Measurements from ENCODE around the gene CHRM4.
A peak's percentile ranks its signal among the peaks of the same experiment; 100 is the strongest.

The CHRM4 gene

GRCh38 chr11:46366661-46367161 is 24.9 kb downstream of the CHRM4 start:
- DNase-seq: no peak
- H2BK12ac ChIP-seq (ENCODE audit: low read length in 2 of 2): peak overlapping the region in 1 of 2 experiments; percentile 56
- H2BK15ac ChIP-seq (ENCODE audit: low read depth, poor library complexity, severe bottlenecking): no peak overlapping the region
- H3K9ac ChIP-seq (ENCODE audit: low read length): no peak overlapping the region
- peak overlapping the region in 1 of 2 experiments; percentile 51 for H3K23ac ChIP-seq (ENCODE audit: low read length in 2 of 2)
- H3K4me3 ChIP-seq (ENCODE audit: insufficient read depth in 1 of 2, low read depth in 1 of 2, low read length in 2 of 2): no peak overlapping the region
- H3K4me2 ChIP-seq (ENCODE audit: low read length, poor library complexity, severe bottlenecking): no peak overlapping the region
- H2BK5ac ChIP-seq (ENCODE audit: low read depth, low read length, poor library complexity, severe bottlenecking): no peak overlapping the region
- 97% methylated on average over 31 of the region's 31 CpGs for WGBS
- no peaks in the 10 kb centered on the region for H3K27me3 ChIP-seq (ENCODE audit: control insufficient read depth in 1 of 2, insufficient read depth in 1 of 2, low read length in 2 of 2)
- H3K4me1 ChIP-seq (ENCODE audit: control insufficient read depth, insufficient read depth, low read depth, low read length): peaks cover 69% of the 10 kb centered on the region
- no peak overlapping the region for H2AFZ ChIP-seq (ENCODE audit: low read depth, low read length)
- H4K91ac ChIP-seq (ENCODE audit: low read length): peak overlapping the region; percentile 25
- no peaks in the 10 kb centered on the region for H3K9me3 ChIP-seq (ENCODE audit: control insufficient read depth, low read length)
- H3K79me1 ChIP-seq (replicated peaks; ENCODE audit: low read length, poor library complexity, severe bottlenecking): peaks cover 35% of the 10 kb centered on the region
- H2BK120ac ChIP-seq (ENCODE audit: low read depth, low read length): no peak overlapping the region
- no peak overlapping the region for H4K8ac ChIP-seq (ENCODE audit: low read length)
- peak overlapping the region in 1 of 2 experiments; percentile 61 for H3K18ac ChIP-seq (ENCODE audit: low read depth in 1 of 2, low read length in 2 of 2)
- H3K36me3 ChIP-seq (ENCODE audit: control insufficient read depth in 1 of 2, insufficient read depth in 2 of 2, low read depth in 1 of 2, low read length in 2 of 2): peaks cover 23 to 57% of the 10 kb centered on the region in 2 experiments
- H3K27ac ChIP-seq (ENCODE audit: low read length, poor library complexity, severe bottlenecking): no peak overlapping the region
- H3K4ac ChIP-seq (ENCODE audit: low read depth in 1 of 2, low read length in 2 of 2): peak overlapping the region in 1 of 2 experiments; percentile 16
- no peak overlapping the region for H3K14ac ChIP-seq (ENCODE audit: low read length in 2 of 2)
- H2AK5ac ChIP-seq (ENCODE audit: low read length, severe bottlenecking): no peak overlapping the region

GRCh38 chr11:46366260-46366659 is 25.3 kb downstream of the CHRM4 start:
- no peak overlapping the region for H3K27ac ChIP-seq (ENCODE audit: low read length, poor library complexity, severe bottlenecking)
- H3K9me3 ChIP-seq (ENCODE audit: control insufficient read depth, low read length): no peaks in the 10 kb centered on the region
- no peak overlapping the region for H3K4me2 ChIP-seq (ENCODE audit: low read length, poor library complexity, severe bottlenecking)
- H3K79me1 ChIP-seq (replicated peaks; ENCODE audit: low read length, poor library complexity, severe bottlenecking): peaks cover 33% of the 10 kb centered on the region
- no peaks in the 10 kb centered on the region for H3K27me3 ChIP-seq (ENCODE audit: control insufficient read depth in 1 of 2, insufficient read depth in 1 of 2, low read length in 2 of 2)
- peaks cover 18 to 52% of the 10 kb centered on the region in 2 experiments for H3K36me3 ChIP-seq (ENCODE audit: control insufficient read depth in 1 of 2, insufficient read depth in 2 of 2, low read depth in 1 of 2, low read length in 2 of 2)
- H2AK5ac ChIP-seq (ENCODE audit: low read length, severe bottlenecking): no peak overlapping the region
- no peak overlapping the region for H2BK120ac ChIP-seq (ENCODE audit: low read depth, low read length)
- no peak overlapping the region for H3K23ac ChIP-seq (ENCODE audit: low read length in 2 of 2)
- DNase-seq: no peak
- H3K9ac ChIP-seq (ENCODE audit: low read length): no peak overlapping the region
- H3K14ac ChIP-seq (ENCODE audit: low read length in 2 of 2): no peak overlapping the region
- H2BK15ac ChIP-seq (ENCODE audit: low read depth, poor library complexity, severe bottlenecking): no peak overlapping the region
- no peak overlapping the region for H2BK12ac ChIP-seq (ENCODE audit: low read length in 2 of 2)
- no peak overlapping the region for H3K18ac ChIP-seq (ENCODE audit: low read depth in 1 of 2, low read length in 2 of 2)
- no peak overlapping the region for H2AFZ ChIP-seq (ENCODE audit: low read depth, low read length)
- no peak overlapping the region for H2BK5ac ChIP-seq (ENCODE audit: low read depth, low read length, poor library complexity, severe bottlenecking)
- WGBS: 94% methylated on average over 21 of the region's 22 CpGs
- peaks cover 74% of the 10 kb centered on the region for H3K4me1 ChIP-seq (ENCODE audit: control insufficient read depth, insufficient read depth, low read depth, low read length)
- no peak overlapping the region for H3K4me3 ChIP-seq (ENCODE audit: insufficient read depth in 1 of 2, low read depth in 1 of 2, low read length in 2 of 2)
- H4K91ac ChIP-seq (ENCODE audit: low read length): no peak overlapping the region
- no peak overlapping the region for H3K4ac ChIP-seq (ENCODE audit: low read depth in 1 of 2, low read length in 2 of 2)
- no peak overlapping the region for H4K8ac ChIP-seq (ENCODE audit: low read length)

GRCh38 chr11:46364791-46365190 is 26.8 kb downstream of the CHRM4 start:
- no peak overlapping the region for H3K4me2 ChIP-seq (ENCODE audit: low read length, poor library complexity, severe bottlenecking)
- no peaks in the 10 kb centered on the region for H3K9me3 ChIP-seq (ENCODE audit: control insufficient read depth, low read length)
- H3K14ac ChIP-seq (ENCODE audit: low read length in 2 of 2): no peak overlapping the region
- no peak overlapping the region for H3K9ac ChIP-seq (ENCODE audit: low read length)
- no peak overlapping the region for H2BK15ac ChIP-seq (ENCODE audit: low read depth, poor library complexity, severe bottlenecking)
- no peak overlapping the region for H3K4ac ChIP-seq (ENCODE audit: low read depth in 1 of 2, low read length in 2 of 2)
- H2BK5ac ChIP-seq (ENCODE audit: low read depth, low read length, poor library complexity, severe bottlenecking): no peak overlapping the region
- no peak overlapping the region for H4K8ac ChIP-seq (ENCODE audit: low read length)
- H2AK5ac ChIP-seq (ENCODE audit: low read length, severe bottlenecking): no peak overlapping the region
- H2AFZ ChIP-seq (ENCODE audit: low read depth, low read length): no peak overlapping the region
- H3K36me3 ChIP-seq (ENCODE audit: control insufficient read depth in 1 of 2, insufficient read depth in 2 of 2, low read depth in 1 of 2, low read length in 2 of 2): peaks cover 12 to 39% of the 10 kb centered on the region in 2 experiments
- H3K18ac ChIP-seq (ENCODE audit: low read depth in 1 of 2, low read length in 2 of 2): no peak overlapping the region
- no peak overlapping the region for H3K4me3 ChIP-seq (ENCODE audit: insufficient read depth in 1 of 2, low read depth in 1 of 2, low read length in 2 of 2)
- no peak for DNase-seq
- peaks cover 23% of the 10 kb centered on the region for H3K79me1 ChIP-seq (replicated peaks; ENCODE audit: low read length, poor library complexity, severe bottlenecking)
- 96% methylated on average over 3 of the region's 3 CpGs for WGBS
- no peak overlapping the region for H3K27ac ChIP-seq (ENCODE audit: low read length, poor library complexity, severe bottlenecking)
- H4K91ac ChIP-seq (ENCODE audit: low read length): peak overlapping the region; percentile 15
- no peak overlapping the region for H2BK120ac ChIP-seq (ENCODE audit: low read depth, low read length)
- no peaks in the 10 kb centered on the region for H3K27me3 ChIP-seq (ENCODE audit: control insufficient read depth in 1 of 2, insufficient read depth in 1 of 2, low read length in 2 of 2)
- H3K4me1 ChIP-seq (ENCODE audit: control insufficient read depth, insufficient read depth, low read depth, low read length): peaks cover 71% of the 10 kb centered on the region
- peak overlapping the region in 1 of 2 experiments; percentile 2 for H2BK12ac ChIP-seq (ENCODE audit: low read length in 2 of 2)
- H3K23ac ChIP-seq (ENCODE audit: low read length in 2 of 2): no peak overlapping the region

- no peaks in the 10 kb centered on the region for H3K27me3 ChIP-seq (ENCODE audit: control insufficient read depth in 1 of 2, insufficient read depth in 1 of 2, low read length in 2 of 2)
- 91% methylated on average over 9 of the region's 9 CpGs for WGBS
Observed at GRCh38 chr11:46364056-46364455, 27.5 kb downstream of the CHRM4 start.

More at GRCh38 chr11:46364056-46364455, 27.5 kb downstream of the CHRM4 start:
- H3K23ac ChIP-seq (ENCODE audit: low read length in 2 of 2): no peak overlapping the region
- no peak overlapping the region for H2BK5ac ChIP-seq (ENCODE audit: low read depth, low read length, poor library complexity, severe bottlenecking)
- H3K9me3 ChIP-seq (ENCODE audit: control insufficient read depth, low read length): no peaks in the 10 kb centered on the region
- peak overlapping the region in 1 of 2 experiments; percentile 29 for H3K4ac ChIP-seq (ENCODE audit: low read depth in 1 of 2, low read length in 2 of 2)
- H2BK12ac ChIP-seq (ENCODE audit: low read length in 2 of 2): peak overlapping the region in 1 of 2 experiments; percentile 23
- H4K8ac ChIP-seq (ENCODE audit: low read length): peak overlapping the region; percentile 46
- no peak overlapping the region for H3K14ac ChIP-seq (ENCODE audit: low read length in 2 of 2)
- no peak overlapping the region for H3K4me3 ChIP-seq (ENCODE audit: insufficient read depth in 1 of 2, low read depth in 1 of 2, low read length in 2 of 2)
- peaks cover 21% of the 10 kb centered on the region for H3K79me1 ChIP-seq (replicated peaks; ENCODE audit: low read length, poor library complexity, severe bottlenecking)
- no peak overlapping the region for H3K9ac ChIP-seq (ENCODE audit: low read length)
- H2BK120ac ChIP-seq (ENCODE audit: low read depth, low read length): no peak overlapping the region
- no peak for DNase-seq
- H3K27ac ChIP-seq (ENCODE audit: low read length, poor library complexity, severe bottlenecking): peak overlapping the region; percentile 59
- peak overlapping the region; percentile 24 for H2AK5ac ChIP-seq (ENCODE audit: low read length, severe bottlenecking)
- peaks cover 64% of the 10 kb centered on the region for H3K4me1 ChIP-seq (ENCODE audit: control insufficient read depth, insufficient read depth, low read depth, low read length)
- no peak overlapping the region for H4K91ac ChIP-seq (ENCODE audit: low read length)
- peaks cover 8 to 33% of the 10 kb centered on the region in 2 experiments for H3K36me3 ChIP-seq (ENCODE audit: control insufficient read depth in 1 of 2, insufficient read depth in 2 of 2, low read depth in 1 of 2, low read length in 2 of 2)
- no peak overlapping the region for H3K18ac ChIP-seq (ENCODE audit: low read depth in 1 of 2, low read length in 2 of 2)
- peak overlapping the region; percentile 44 for H3K4me2 ChIP-seq (ENCODE audit: low read length, poor library complexity, severe bottlenecking)
- peak overlapping the region; percentile 20 for H2BK15ac ChIP-seq (ENCODE audit: low read depth, poor library complexity, severe bottlenecking)
- no peak overlapping the region for H2AFZ ChIP-seq (ENCODE audit: low read depth, low read length)

Measured in mesenchymal stem cell (in vitro differentiated cells and primary cell).